Activated CD8-positive, alpha-beta memory T cell treated with anti-CD3 and anti-CD28 coated beads, Interleukin-2, amount 50 U/mL, for 1 hour (primary cell): Measurements from ENCODE around the gene PARVB.
A peak's percentile ranks its signal among the peaks of the same experiment; 100 is the strongest.
"Not testable (repeated sequence)": the region's sequence is repeated elsewhere in the genome, so short reads cannot be mapped to it uniquely, and the experiment has no call there.

ENCODE experiments used
- DNase-seq: peaks from one replicate; pipeline ENCODE4 v3.0.0-alpha.2; 2020; ENCODE audit errors: extremely low read depth

The PARVB gene

DNA sequence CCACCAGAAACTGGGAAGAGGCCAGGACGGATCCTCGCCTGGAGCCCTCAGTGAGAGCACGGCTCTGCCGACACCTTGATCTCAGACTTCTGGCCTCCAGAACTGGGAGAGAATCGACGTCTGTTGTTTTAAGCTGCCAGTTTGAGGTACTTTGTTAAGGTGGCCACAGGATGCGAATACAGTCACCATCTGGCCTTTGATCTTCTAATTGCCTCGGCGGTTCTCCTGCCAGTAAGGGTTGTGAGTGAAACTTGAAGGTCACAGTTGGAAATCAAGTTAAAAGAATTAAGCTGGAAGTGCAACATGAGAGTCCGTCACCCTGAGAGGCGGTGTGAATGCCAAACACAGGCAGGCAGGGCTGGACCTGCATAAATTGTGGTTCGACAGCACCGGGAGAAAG lies 27.9 kb downstream of the PARVB start:
- no peak for DNase-seq

- DNase-seq, result no peak
These were observed 31.7 kb downstream of the PARVB start for GRCh38 chr22:44055805-44056204.

DNA sequence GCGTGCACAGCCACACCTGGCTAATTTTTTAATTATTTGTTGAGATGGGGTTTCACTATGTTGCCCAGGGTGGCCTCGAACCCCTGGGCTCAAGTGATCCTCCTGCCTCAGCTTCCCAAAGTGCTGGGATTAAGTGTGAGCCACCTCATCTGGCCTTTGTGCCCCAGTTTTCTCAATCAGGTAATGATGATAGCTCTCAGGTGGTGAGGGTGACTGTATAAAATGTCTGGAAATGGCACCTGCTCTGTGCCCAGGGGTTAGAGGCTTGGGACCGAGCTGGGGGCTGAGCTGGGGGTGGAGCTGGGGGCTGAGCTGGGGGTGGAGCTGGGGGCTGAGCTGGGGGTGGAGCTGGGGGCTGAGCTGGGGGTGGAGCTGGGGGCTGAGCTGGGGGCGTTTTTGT lies 32.5 kb downstream of the PARVB start:
- not testable (repeated sequence) for DNase-seq

- no peak for DNase-seq
These were observed 33.4 kb downstream of the PARVB start for GRCh38 chr22:44057401-44057987.

DNA sequence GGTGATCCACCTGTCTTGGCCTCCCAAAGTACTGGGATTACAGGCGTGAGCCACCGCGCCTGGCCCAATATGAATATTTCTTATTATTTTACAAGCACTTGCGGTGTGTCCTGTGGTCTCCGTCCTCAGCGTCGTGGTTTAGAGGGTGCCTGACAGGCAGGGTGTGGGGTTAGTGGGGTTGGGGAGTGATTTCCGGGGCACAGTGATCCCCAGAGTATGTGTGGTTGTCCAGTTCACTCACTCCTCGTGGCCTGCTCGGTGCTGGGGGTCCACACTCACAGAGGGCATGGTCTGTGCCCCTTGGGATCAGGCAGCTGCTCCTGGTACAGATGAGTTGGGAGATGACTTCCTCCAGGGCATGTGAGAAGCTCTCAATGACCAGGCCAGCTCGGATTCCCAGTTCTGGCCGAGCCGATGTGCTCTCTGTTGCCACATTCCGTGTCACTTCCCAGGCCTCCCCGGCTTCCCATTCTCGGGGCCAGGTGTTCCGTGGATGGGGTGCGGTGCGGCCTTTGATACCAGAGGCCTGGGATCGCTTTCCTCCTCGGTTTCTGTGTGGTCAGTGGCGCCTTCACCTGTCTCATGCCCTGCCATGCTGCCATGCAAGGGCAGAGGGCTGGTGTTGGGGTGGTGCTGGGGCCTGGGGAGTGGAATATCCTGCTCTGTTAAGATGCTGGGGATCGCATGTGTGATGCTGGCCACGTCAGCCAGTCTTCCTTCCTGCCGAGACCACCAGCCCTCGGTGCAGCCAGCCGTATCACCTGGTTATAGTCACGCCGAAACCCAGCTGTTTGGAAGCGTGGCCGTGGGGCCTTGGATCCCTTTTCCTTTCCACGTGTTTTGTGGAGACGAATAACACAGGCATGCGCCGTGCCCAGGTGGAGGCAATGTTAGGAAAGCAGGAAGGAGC lies 39.6 kb downstream of the PARVB start:
- no peak for DNase-seq

GRCh38 chr22:44067033-44067432 lies 42.9 kb downstream of the PARVB start:
- DNase-seq, result no peak

GRCh38 chr22:44067901-44068300 lies 43.8 kb downstream of the PARVB start:
- no peak for DNase-seq

- DNase-seq, result no peak
These were observed 44.5 kb downstream of the PARVB start for GRCh38 chr22:44068422-44069191.

GRCh38 chr22:44070029-44070428 lies 45.9 kb downstream of the PARVB start:
- DNase-seq, result no peak

GRCh38 chr22:44071781-44072326 lies 47.8 kb downstream of the PARVB start:
- no peak for DNase-seq

GRCh38 chr22:44074337-44074984 lies 50.4 kb downstream of the PARVB start:
- no peak for DNase-seq

DNA sequence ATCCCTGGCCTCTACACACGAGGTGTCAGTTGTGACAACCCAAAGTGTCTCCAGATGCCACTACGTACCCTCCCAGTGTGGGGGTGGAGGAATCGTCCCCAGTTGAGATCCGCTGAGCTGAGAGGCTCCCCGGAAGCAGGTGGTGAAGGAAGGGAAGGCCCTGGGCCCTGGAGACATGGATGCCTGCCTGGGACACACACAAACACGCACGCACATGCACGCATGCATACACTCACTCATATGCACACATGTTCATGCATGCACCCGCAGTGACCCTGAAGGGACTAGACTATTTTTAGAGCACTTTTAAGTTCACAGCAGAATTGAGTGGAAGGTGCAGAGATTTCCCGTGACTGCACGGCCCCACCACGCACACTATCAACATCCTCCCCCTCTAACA lies 50.9 kb downstream of the PARVB start:
- no peak for DNase-seq

DNA sequence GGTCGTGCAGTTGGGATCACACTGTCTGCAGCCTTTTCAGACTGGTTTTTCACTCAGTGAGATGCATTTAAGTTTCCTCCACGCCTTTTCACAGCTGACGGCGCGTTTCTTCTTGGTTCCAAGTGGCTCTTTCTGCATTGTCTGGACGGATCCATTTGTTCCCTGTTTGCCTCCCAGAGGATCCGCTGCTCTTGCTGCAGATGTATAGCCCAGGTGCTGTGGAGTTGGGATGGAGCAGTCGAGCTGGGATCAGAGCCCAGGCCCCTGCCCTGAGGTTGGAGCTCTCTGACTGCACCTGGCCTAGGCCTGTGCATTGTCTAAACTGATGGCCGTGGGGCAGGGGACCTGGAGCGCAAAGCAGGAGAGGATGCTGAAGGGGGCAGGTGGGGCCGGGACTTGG lies 51.6 kb downstream of the PARVB start:
- DNase-seq, result no peak

DNA sequence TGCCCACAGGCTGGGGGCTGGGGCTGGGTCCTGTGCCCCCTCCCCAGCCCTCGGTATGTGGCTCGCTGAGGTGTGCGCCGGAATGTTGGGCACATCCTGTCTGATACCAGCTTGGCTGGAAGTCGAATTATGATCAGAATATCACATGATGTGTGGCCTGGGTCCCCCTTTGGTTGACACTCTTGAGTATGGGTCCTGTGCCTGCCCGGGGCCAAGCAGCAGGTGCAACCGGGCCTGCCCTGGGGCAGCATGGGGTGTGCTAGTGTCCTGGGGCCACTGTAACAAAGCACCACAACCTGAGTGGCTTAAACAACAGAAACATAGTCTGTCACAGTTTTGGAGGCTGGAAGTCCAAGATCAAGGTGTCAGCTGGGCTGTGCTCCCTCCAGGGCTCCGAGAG lies 52.7 kb downstream of the PARVB start:
- no peak for DNase-seq

DNA sequence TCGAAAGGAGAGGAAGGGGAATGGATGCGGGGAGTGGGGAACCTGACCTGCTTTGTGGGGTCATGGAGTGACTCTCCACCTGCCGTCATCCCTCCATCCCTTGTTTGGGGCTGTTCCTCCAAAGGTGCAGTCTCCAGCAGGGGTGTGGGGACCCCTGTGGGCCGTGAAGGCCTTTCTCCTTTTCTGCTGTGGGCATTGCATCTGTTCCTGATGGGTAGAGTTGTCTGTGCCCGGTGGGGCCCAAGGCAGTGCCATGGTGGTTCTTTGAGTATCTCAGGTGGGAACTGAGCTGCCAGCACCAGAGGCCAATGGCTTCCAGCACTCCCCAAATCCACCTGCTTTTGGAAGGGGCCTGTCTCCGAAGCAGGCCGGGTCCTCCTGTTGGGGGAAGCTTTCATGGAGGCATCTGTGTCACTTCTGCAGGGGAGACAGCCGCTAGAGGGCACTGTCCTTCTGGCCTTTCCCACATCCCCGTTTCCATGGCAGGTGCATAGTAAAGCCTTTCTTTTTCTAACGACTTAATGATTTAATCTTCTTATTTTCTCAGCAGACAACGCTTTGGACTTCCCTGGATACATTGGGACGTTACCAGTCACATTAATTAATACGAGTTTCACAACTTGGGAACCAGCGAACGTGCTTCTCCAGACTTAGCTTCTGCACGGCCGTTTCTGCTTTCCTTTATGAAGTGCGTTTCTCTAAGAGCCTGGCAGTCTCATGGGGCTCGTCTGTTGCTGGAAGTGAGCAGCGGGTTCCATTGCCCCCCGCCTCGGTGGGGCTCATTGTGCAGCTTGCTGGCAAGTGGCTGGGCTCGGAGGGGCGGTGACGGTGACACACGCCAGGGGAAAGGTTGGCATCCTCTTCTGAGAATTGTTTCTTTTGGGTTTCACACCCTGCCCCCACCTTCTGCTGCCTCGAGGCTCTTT lies 57.1 kb downstream of the PARVB start:
- DNase-seq, result peak; percentile 34

DNA sequence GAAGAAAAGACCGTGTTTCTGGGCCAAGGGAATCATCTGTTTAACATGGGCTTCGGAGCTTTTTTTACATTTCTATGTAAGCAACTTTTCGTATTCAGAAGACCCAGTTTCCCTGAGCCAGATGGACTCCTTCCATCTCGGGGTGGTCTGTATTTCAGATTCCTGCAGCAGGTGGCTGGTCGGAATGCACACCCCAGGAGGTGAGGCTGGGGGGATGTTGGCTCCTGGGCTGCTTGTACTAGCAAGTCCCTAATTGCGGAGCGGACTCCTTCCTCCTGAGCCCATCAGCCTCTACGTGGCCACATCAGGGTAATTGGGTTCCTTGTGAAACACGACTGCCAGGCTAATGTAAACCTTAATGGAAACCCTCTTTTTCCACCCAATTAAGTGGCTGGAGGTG lies 58.7 kb downstream of the PARVB start:
- DNase-seq, result no peak

DNA sequence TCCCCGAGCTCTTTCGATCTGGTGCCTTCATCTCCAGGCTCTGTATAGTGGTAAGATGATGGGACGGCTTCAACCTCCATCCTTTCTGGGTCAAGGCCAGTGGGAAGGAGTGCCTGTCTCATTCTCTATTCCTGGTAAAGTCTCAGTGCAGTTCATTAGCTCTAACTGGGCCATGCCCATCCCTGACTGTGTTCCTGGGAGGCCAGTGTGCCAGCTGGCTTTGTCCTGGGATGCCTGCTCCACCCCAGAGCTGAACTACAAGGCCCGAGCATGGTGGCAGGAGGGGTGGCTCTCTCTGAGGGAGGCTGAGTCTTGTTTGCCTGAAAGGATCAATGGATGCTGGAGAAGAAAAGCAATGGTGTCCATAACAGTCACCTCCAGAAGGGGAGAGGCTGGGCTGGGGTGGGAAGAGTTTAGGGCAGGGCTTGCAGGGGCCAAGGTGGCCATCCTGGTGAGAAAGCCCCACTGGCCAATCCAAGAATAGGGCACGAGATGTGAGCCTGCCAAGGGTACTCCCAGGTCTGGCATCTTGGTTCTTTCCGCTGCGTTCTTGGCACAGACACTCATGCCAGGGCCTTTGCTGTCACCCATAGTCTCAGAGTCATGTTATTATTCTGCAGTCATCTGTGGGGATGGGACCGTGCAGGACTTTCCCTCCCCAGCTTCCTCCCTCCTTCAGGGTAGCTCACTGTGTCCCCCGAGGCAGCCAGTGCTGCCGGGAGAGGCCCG lies 60.1 kb downstream of the PARVB start:
- DNase-seq, result no peak

DNA sequence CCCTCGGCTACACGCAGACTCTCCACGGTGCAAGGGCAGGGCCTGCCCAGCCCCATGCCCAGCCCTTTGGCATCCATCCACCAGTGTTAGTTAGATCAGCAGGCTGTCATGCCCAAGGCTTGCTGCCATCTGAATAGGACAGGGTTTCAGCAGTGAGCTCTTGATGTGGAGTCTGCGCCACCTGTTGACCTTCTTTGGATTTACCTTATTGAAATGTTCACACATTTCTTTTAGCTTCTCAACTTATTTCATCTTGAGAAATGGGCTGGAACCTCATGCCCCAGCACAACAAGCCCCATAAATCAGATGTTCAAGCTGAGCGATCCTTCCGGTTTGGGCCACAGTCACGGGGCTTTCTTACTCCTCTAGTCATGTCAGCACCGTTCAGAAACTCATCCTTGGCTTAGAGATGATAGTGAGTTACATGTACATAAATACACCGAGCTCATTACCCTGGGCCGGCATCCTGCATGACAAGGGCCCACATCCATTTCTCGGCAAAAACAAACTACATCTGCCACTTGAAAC lies 61.7 kb downstream of the PARVB start:
- no peak for DNase-seq

DNA sequence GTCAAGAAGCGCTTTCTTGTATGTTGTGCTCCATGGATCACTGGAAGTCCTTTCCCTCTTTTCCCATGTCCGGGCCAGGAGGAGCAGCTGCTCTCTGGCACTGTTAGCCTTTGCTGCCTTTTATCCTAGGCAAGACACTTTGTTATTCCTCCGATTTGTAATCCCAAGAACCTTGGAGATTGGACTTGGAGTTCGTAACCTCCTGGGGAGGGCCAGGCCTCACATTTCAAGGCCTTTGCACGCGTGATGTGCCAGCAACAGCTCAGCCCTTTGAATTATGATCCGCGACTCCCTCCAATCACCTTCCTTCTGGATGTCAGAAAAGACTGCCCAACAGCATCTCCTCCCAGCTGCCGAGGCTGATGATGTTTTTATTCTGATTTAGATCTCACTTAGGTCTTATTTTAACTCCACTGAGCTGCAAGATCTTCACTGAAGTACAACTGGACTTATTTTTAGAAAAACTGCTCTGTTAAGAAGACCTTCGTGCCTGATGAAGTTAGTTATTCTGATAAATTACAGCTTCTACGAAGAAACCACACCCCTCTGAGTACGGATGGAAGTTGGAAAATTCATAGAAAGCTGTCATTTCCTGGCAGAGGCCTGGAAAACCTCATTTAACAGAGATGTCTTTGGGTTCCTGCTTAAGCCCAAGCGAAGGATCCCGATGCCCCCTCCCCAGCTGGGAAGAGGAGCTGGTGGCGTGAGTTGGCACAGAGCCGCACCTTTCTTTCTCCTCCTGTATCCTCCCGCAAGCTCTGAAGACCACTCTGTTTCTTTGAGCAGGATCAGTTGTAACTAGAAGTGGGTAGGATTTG lies 62.4 kb downstream of the PARVB start:
- no peak for DNase-seq
